Measurements from ENCODE around the gene SLC38A11.

Gene SLC38A11

GRCh38 chr2:164897469-164898260, 57.7 kb downstream of the SLC38A11 start:
- DNase-seq (ENCODE audit: insufficient read length, low spot score) (no peak), FAIRE-seq (no peak)
- TF ChIP-seq CTCF (IDR thresholded peaks at IDR 0.05; ENCODE audit: insufficient read depth, missing control alignments): no peak

- no peak for DNase-seq (ENCODE audit: insufficient read length, low spot score)
- no peak for TF ChIP-seq CTCF (IDR thresholded peaks at IDR 0.05; ENCODE audit: insufficient read depth, missing control alignments)
- no peak for FAIRE-seq
These were observed 58.5 kb downstream of the SLC38A11 start for GRCh38 chr2:164896634-164897355.

GRCh38 chr2:164896226-164896625, 59.1 kb downstream of the SLC38A11 start:
- FAIRE-seq (no peak), DNase-seq (ENCODE audit: insufficient read length, low spot score) (no peak)
- TF ChIP-seq CTCF (IDR thresholded peaks at IDR 0.05; ENCODE audit: insufficient read depth, missing control alignments): no peak

- no peak for TF ChIP-seq CTCF (IDR thresholded peaks at IDR 0.05; ENCODE audit: insufficient read depth, missing control alignments)
- FAIRE-seq: peak; percentile 77
- DNase-seq (ENCODE audit: insufficient read length, low spot score): no peak
These were observed 63.9 kb downstream of the SLC38A11 start for GRCh38 chr2:164891460-164891859.

GRCh38 chr2:164890544-164890943, 64.8 kb downstream of the SLC38A11 start:
- FAIRE-seq: peak; percentile 97
- DNase-seq (ENCODE audit: insufficient read length, low spot score): no peak
- TF ChIP-seq CTCF (IDR thresholded peaks at IDR 0.05; ENCODE audit: insufficient read depth, missing control alignments): no peak

GRCh38 chr2:164888592-164888991, 66.7 kb downstream of the SLC38A11 start:
- TF ChIP-seq CTCF (IDR thresholded peaks at IDR 0.05; ENCODE audit: insufficient read depth, missing control alignments): no peak
- FAIRE-seq (no peak), DNase-seq (ENCODE audit: insufficient read length, low spot score) (no peak)

Data from D721Med (cell line).